ACHN (cell line): ENCODE results near the gene EGFLAM.
A peak's percentile ranks its signal among the peaks of the same experiment; 100 is the strongest.

Experiments
- DNase-seq: peaks from one replicate; pipeline ENCODE4 v3.0.0-alpha.2; 2015
- in situ Hi-C: cut with HindIII; loops from 2 replicates; pipeline ENCODE4 v1.10.0; 2017; ENCODE audit warnings: low sequenced_read_pairs, low pct_ligation_motif_present, low pct_unique_long_range_greater_than_20kb

EGFLAM gene

DNA sequence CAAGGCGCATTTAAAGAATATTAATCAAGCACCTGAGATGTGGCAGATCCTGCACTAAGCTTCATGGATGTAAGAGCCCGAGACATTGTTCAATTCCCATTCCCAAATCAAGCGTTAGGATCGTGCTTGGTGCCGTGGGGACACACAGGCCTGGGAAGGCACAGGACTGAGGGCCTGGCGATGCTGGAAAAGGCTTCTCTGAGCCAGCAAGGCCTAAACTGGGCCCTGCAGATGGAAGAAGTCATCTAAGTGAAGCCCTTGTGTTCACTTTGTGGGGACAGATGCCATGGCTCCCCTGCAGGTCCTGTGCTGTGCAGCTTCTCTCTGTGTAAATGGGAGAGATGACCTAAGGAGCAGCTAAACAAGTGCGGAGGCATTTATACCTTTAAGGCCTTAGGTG is 214.2 kb downstream of the EGFLAM start:
- in situ Hi-C loops, result no loop called here
- no peak for DNase-seq

GRCh38 chr5:38473008-38473407 is 214.6 kb downstream of the EGFLAM start:
- DNase-seq, result no peak
- in situ Hi-C loops, result no loop called here

DNA sequence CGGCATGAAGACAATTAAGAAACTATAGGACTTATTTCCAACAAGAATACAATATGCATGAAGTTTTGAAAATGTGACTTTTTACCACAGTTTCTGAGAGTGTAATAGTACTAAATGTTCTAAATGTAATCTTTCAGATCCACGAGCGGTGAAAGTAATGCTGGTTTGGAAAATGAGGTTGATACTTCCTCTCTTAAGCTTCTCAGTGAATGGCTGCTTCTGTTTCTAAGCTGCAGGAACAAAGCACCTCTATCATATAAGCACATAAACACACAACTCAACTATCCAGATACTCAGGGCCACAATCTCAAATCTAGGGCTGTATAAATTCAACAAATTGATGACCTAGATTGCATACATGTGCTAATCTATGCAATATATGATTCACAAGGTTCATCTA is 219.8 kb downstream of the EGFLAM start:
- no peak for DNase-seq
- in situ Hi-C loops, result no loop called here

GRCh38 chr5:38478878-38479277 is 220.5 kb downstream of the EGFLAM start:
- no peak for DNase-seq
- in situ Hi-C loops, result no loop called here

- no peak for DNase-seq
- in situ Hi-C loops, result no loop called here
Measured at GRCh38 chr5:38479315-38479904, 221.1 kb downstream of the EGFLAM start.

DNA sequence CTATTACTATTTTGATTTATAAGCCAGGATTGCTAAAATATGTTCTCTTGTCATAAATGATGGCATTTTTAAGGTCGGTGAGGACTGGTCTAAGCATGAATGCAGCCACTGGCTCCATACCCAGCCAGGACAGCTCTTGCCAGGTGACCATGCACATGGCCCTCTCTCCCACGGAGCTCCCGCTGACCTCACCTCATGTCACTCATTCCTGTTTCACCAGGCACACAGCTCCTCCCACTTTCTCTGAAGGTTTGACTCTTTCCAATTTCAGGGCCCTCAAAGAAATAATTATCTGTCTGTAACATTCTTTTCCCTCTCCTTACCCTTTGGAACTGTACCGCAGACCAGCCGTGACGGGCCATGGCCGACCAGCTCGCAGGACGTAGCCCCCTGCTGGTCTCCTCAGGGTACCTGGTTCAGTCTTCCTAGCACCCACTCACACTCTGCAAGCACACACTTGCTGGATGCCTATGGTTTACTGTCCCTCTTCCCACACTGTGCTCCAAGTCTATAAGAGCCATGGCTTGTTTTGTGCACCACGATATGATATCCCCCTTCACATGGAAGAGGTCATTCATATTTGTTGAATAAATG is 225.5 kb downstream of the EGFLAM start:
- in situ Hi-C loops, result no loop called here
- no peak for DNase-seq

- DNase-seq, result no peak
- in situ Hi-C loops, result no loop called here
Measured at GRCh38 chr5:38494175-38494574, 235.8 kb downstream of the EGFLAM start.

DNA sequence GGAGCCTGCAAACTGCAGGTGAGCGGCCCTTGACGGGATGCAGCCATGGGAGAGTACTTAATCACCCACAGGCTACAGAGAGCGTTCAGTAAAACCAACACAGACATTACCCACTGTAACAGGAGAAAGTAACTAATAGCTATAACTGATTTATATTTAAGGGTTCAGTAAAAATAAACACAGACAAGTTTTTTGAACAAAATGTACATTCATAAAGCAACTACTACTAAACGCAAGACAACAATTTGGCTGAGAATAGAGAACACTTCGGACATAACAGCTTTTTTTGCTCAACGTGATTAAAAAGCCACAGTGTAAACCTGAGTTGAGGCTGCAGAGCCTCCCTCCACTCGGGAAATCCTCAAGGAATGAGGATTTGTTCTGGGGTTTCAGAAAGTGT is 236.4 kb downstream of the EGFLAM start:
- no peak for DNase-seq
- in situ Hi-C loops, result no loop called here

GRCh38 chr5:38497946-38498345 is 239.6 kb downstream of the EGFLAM start:
- peak; percentile 10 for DNase-seq
- in situ Hi-C loops, result no loop called here

DNA sequence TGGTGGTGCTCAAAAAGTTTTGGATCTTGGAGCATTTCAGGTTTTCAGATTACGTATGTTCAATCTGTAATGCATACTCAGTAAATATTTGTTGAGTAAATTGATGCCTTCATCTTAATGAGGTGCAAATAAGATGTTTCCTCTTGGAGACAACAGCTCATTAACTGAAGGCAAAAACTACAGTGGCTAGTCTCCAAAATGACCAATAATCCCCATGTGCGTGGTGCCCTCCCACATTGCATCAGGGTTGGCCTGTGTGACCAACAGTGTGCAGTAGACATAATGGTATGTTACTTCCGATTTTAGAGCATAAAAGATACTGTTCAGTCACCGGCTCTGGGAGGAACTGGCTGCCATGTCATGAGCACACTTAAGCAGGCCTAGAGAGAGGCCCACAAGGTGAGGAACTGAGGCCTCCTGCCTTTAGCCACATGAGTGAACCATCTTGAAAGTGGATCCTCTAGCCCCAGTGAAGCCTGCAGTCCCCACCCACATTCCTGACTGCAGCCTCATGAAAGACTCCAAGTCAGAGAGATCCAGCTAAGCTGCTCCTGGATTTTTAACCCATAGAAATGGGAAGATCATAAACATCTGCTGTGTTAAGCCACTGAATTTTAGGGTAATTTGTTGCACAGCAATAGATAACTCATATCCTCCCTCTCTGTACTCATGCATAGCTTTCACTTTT is 242.4 kb downstream of the EGFLAM start:
- peak; percentile 31 for DNase-seq
- in situ Hi-C loops, result no loop called here

- in situ Hi-C loops, result no loop called here
- no peak for DNase-seq
Measured at GRCh38 chr5:38506302-38506701, 247.9 kb downstream of the EGFLAM start.

DNA sequence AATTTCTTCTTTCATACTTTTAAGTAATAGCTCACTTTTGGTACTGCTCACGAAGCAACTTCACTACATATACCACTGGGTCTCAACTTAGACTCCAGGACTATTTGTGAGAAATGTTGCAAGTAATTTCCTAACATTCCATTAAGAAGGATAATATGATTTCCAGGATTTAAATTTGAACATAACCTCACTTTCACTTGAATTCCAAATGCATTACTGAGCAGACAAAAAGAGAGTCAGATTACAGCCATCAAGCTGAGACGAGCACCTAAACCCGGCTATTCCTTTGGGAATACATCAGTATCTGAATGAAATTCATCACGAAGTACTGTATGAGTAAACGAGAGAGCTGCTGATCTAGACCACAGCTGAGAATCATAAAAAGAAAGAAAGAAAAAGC is 250.8 kb downstream of the EGFLAM start:
- in situ Hi-C loops, result no loop called here
- no peak for DNase-seq
